Trophoblast cell (in vitro differentiated cells and primary cell): ENCODE results near the gene TAS2R10.

Source experiments
- DNase-seq, 2 donors: peaks; one replicate each; pipeline ENCODE4 v3.0.0-alpha.2; 2016
- H2AFZ ChIP-seq: 2 replicates; pipeline ENCODE4 v1.6.1; 2013; ENCODE audit warnings: low read length, moderate library complexity, mild to moderate bottlenecking; ENCODE audit not compliant: insufficient read depth, poor library complexity
- H2AK5ac ChIP-seq: 2 replicates; pipeline ENCODE4 v1.6.1; 2013; ENCODE audit warnings: mild to moderate bottlenecking, low read length
- H2BK120ac ChIP-seq: 2 replicates; pipeline ENCODE4 v1.6.1; 2013; ENCODE audit warnings: low read length, mild to moderate bottlenecking, moderate library complexity; ENCODE audit not compliant: insufficient read depth, poor library complexity
- H2BK12ac ChIP-seq: 2 replicates; pipeline ENCODE4 v1.6.1; 2013; ENCODE audit warnings: mild to moderate bottlenecking, low read length, moderate library complexity
- H2BK5ac ChIP-seq: 2 replicates; pipeline ENCODE4 v1.6.1; 2013; ENCODE audit warnings: low read length, low read depth, moderate library complexity, mild to moderate bottlenecking; ENCODE audit not compliant: poor library complexity
- H3K14ac ChIP-seq: 2 replicates; pipeline ENCODE4 v1.6.1; 2013; ENCODE audit warnings: mild to moderate bottlenecking, low read length
- H3K18ac ChIP-seq: 2 replicates; pipeline ENCODE4 v1.6.1; 2013; ENCODE audit warnings: mild to moderate bottlenecking, low read length
- H3K23ac ChIP-seq: 2 replicates; pipeline ENCODE4 v1.6.1; 2013; ENCODE audit warnings: low read length
- H3K27ac ChIP-seq: 2 replicates; pipeline ENCODE4 v1.5.1; 2013; ENCODE audit warnings: low read depth, mild to moderate bottlenecking, inconsistent platforms, low read length, moderate library complexity
- H3K27me3 ChIP-seq: 2 replicates; pipeline ENCODE4 v1.6.1; 2013; ENCODE audit warnings: inconsistent platforms, mild to moderate bottlenecking, low read length, moderate library complexity; ENCODE audit not compliant: insufficient read depth
- H3K36me3 ChIP-seq, 2 experiments: 1 replicate in 1 of 2; 2 replicates in 1 of 2; pipeline ENCODE4 v1.6.1; 2013; ENCODE audit warnings: low read length in 2 of 2, mild to moderate bottlenecking in 2 of 2, moderate library complexity in 1 of 2; ENCODE audit not compliant: insufficient read depth in 2 of 2, control insufficient read depth in 1 of 2
- H3K4ac ChIP-seq: 2 replicates; pipeline ENCODE4 v1.6.1; 2013; ENCODE audit warnings: low read depth, mild to moderate bottlenecking, low read length, moderate library complexity
- H3K4me1 ChIP-seq, 2 experiments: 1 replicate in 1 of 2; 2 replicates in 1 of 2; pipeline ENCODE4 v1.6.1; 2013; ENCODE audit warnings: low read length in 2 of 2, mild to moderate bottlenecking in 2 of 2, moderate library complexity in 1 of 2; ENCODE audit not compliant: insufficient read depth in 2 of 2, control insufficient read depth in 1 of 2
- H3K4me2 ChIP-seq: 2 replicates; pipeline ENCODE4 v1.6.1; 2013; ENCODE audit warnings: inconsistent platforms, mild to moderate bottlenecking, low read length, moderate library complexity
- H3K4me3 ChIP-seq: 2 replicates; pipeline ENCODE4 v1.5.1; 2013; ENCODE audit warnings: mild to moderate bottlenecking, low read depth, low read length, inconsistent platforms
- H3K79me1 ChIP-seq: one replicate; pipeline ENCODE4 v1.6.1; 2013; ENCODE audit warnings: low read length
- H3K79me2 ChIP-seq: 2 replicates; pipeline ENCODE4 v1.6.1; 2013; ENCODE audit warnings: low read length, mild to moderate bottlenecking; ENCODE audit not compliant: control insufficient read depth, insufficient read depth, poor library complexity
- H3K9ac ChIP-seq: 2 replicates; pipeline ENCODE4 v1.6.1; 2013; ENCODE audit warnings: mild to moderate bottlenecking, low read length
- H3K9me3 ChIP-seq: 2 replicates; pipeline ENCODE4 v1.6.1; 2013; ENCODE audit warnings: low read depth, mild to moderate bottlenecking, control low read depth, inconsistent platforms, low read length; ENCODE audit not compliant: insufficient read depth
- H4K12ac ChIP-seq: 2 replicates; pipeline ENCODE4 v1.6.1; 2013; ENCODE audit warnings: low read depth, mild to moderate bottlenecking, low read length, moderate library complexity
- H4K8ac ChIP-seq: 2 replicates; pipeline ENCODE4 v1.6.1; 2013; ENCODE audit warnings: low read depth, mild to moderate bottlenecking, low read length, moderate library complexity
- H4K91ac ChIP-seq: one replicate; pipeline ENCODE4 v1.6.1; 2013; ENCODE audit warnings: low read depth, mild to moderate bottlenecking, low read length, moderate library complexity
- WGBS: extraction: QIAGEN DNeasy Blood & Tissue Kit; methylation state at CpG from one replicate; pipeline ENCODE4 v1.1.7; 2013; ENCODE audit warnings: missing lambda C conversion rate; ENCODE audit not compliant: insufficient read length, insufficient coverage; ENCODE audit errors: extremely low coverage; 5-methylcytosine and 5-hydroxymethylcytosine counted together

Gene TAS2R10

DNA sequence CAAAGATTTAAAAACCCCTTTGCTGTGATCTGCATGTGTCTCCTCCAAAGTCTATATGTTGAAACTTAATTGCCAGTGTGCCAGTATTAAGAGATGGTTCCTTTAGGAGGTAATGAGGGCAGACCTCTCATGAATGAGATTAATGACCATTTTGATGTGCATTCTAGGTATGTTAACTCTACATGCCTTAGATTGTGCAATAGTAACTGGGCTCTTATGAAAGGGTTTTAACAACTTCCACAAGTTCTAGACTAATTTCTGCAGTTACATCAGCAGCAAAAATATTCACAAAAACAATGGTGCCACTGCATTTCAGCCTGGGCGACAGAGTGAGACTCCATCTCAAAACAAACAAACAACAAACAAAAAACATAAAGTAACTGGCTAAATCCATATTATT is 3.8 kb upstream of the TAS2R10 start:
- Histone ChIP-seq H4K8ac (no peak overlapping the region), H3K4me3 (no peak overlapping the region), H3K4me1 (no peaks in the 10 kb centered on the region), H4K12ac (no peak overlapping the region), H3K27me3 (no peaks in the 10 kb centered on the region), H3K14ac (no peak overlapping the region), H2BK12ac (no peak overlapping the region), H4K91ac (no peak overlapping the region), H3K36me3 (no peaks in the 10 kb centered on the region), H3K27ac (no peak overlapping the region), H3K9ac (no peak overlapping the region), H3K4ac (no peak overlapping the region), H2AK5ac (no peak overlapping the region), H3K79me1 (no peaks in the 10 kb centered on the region), H3K4me2 (no peak overlapping the region), H2BK5ac (no peak overlapping the region), H2AFZ (no peak overlapping the region), H3K9me3 (no peaks in the 10 kb centered on the region), H3K18ac (no peak overlapping the region), H3K79me2 (no peaks in the 10 kb centered on the region), H2BK120ac (no peak overlapping the region), H3K23ac (no peak overlapping the region)
- peak in 1 of 2 donors; percentile 79 for DNase-seq
- WGBS: no CpG with 5 or more reads among the region's 1 CpG

DNA sequence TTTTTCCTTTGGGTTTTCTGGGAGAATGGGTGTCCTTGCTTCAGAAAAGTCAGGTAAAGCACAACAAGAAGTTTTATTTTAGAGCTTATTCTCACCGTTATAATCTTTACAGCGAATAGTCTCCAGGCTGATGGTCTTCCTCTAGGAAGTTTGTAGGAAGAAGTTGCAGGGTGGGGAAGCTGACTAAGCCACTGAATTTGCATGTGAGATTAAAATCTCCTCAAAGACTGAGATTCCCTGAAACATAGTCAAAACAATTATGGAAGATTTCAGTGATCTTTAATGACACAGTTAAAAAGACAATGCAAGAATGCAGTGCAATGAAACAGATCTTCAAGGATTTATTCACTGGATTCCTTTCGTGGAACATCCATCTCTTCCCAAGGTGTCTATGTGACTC is 1.2 kb downstream of the TAS2R10 start:
- H4K12ac ChIP-seq: no peak overlapping the region

GRCh38 chr12:10811883-10812536 is 14.1 kb downstream of the TAS2R10 start:
- peaks cover 0 to 2% of the 10 kb centered on the region in 2 experiments for H3K36me3 ChIP-seq
- H3K9ac ChIP-seq: no peak overlapping the region
- no peak overlapping the region for H2AK5ac ChIP-seq
- H3K27me3 ChIP-seq: no peaks in the 10 kb centered on the region
- no peak overlapping the region for H2BK5ac ChIP-seq
- no peaks in the 10 kb centered on the region for H3K79me1 ChIP-seq
- H4K8ac ChIP-seq: no peak overlapping the region
- H4K91ac ChIP-seq: no peak overlapping the region
- no peak overlapping the region for H3K4ac ChIP-seq
- H3K4me2 ChIP-seq: no peak overlapping the region
- H2AFZ ChIP-seq: no peak overlapping the region
- no CpG with 5 or more reads among the region's 3 CpGs for WGBS
- no peaks in the 10 kb centered on the region for H3K4me1 ChIP-seq
- no peak overlapping the region for H2BK120ac ChIP-seq
- no peak overlapping the region for H3K18ac ChIP-seq
- no peak overlapping the region for H3K4me3 ChIP-seq
- H3K23ac ChIP-seq: no peak overlapping the region
- H3K9me3 ChIP-seq: peaks cover 2% of the 10 kb centered on the region
- H3K79me2 ChIP-seq: no peaks in the 10 kb centered on the region
- H3K27ac ChIP-seq: no peak overlapping the region
- H2BK12ac ChIP-seq: no peak overlapping the region
- DNase-seq: no peak
- no peak overlapping the region for H3K14ac ChIP-seq
- H4K12ac ChIP-seq: no peak overlapping the region

More for the DNA sequence above, 1.2 kb downstream of the TAS2R10 start:
- no peak overlapping the region for H4K8ac ChIP-seq
- no peak for DNase-seq
- H3K4me3 ChIP-seq: no peak overlapping the region
- no peak overlapping the region for H3K14ac ChIP-seq
- H3K9ac ChIP-seq: no peak overlapping the region
- WGBS: no CpG with 5 or more reads among the region's 3 CpGs
- no peak overlapping the region for H2AFZ ChIP-seq
- H4K91ac ChIP-seq: no peak overlapping the region
- H3K4me1 ChIP-seq: no peaks in the 10 kb centered on the region
- no peak overlapping the region for H2BK5ac ChIP-seq
- no peak overlapping the region for H2BK12ac ChIP-seq
- H2BK120ac ChIP-seq: no peak overlapping the region
- H3K79me1 ChIP-seq: no peaks in the 10 kb centered on the region
- no peak overlapping the region for H3K23ac ChIP-seq
- H3K4ac ChIP-seq: no peak overlapping the region
- no peak overlapping the region for H3K18ac ChIP-seq
- no peaks in the 10 kb centered on the region for H3K9me3 ChIP-seq
- H3K79me2 ChIP-seq: no peaks in the 10 kb centered on the region
- H3K4me2 ChIP-seq: no peak overlapping the region
- H3K27me3 ChIP-seq: no peaks in the 10 kb centered on the region
- H3K27ac ChIP-seq: no peak overlapping the region
- H3K36me3 ChIP-seq: no peaks in the 10 kb centered on the region
- no peak overlapping the region for H2AK5ac ChIP-seq

DNA sequence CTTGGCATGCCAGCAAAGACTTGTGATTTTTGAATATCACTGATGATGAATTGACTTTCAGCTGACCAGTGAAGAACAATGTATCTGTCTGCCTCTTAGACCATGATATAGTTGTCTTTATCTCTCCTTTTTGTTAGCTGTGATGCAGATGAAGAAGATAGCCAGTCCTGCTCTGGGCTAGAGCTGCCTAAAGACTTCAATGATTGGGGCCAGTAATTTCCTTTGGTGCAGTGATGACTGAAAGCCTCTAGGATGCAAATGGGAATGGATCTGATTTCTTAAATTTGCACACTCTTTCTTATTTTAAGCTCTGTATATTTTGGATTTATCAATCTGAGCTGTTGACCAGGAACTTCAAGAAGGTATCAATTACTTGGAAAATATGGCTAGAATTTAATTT is 16.1 kb downstream of the TAS2R10 start, which contains the start of gene TAS2R9:
Gene TAS2R9, minus strand, starts transcription at position 101 of the 400 bp plus-strand sequence. Its CDS starts 93 bp downstream, at position 8.
- Histone ChIP-seq H2AFZ (no peak within 1 kb of the TSS), H3K4me3 (no peak within 1 kb of the TSS), H3K18ac (no peak within 1 kb of the TSS), H3K9ac (no peak within 1 kb of the TSS), H3K79me2 (no peaks in the 10 kb centered on the region), H3K36me3 (no peaks in the 10 kb centered on the region), H3K27ac (no peak within 1 kb of the TSS), H2AK5ac (no peak within 1 kb of the TSS), H3K79me1 (no peaks in the 10 kb centered on the region), H3K4ac (no peak within 1 kb of the TSS), H4K8ac (no peak within 1 kb of the TSS), H3K4me1 (no peaks in the 10 kb centered on the region), H3K14ac (no peak within 1 kb of the TSS), H3K9me3 (no peaks in the 10 kb centered on the region), H2BK120ac (no peak within 1 kb of the TSS), H3K23ac (no peak within 1 kb of the TSS), H2BK12ac (no peak within 1 kb of the TSS), H2BK5ac (no peak within 1 kb of the TSS), H4K12ac (no peak within 1 kb of the TSS), H4K91ac (no peak within 1 kb of the TSS), H3K4me2 (no peak within 1 kb of the TSS), H3K27me3 (no peaks in the 10 kb centered on the region)
- DNase-seq: no peak
